Stimulated activated naive CD8-positive, alpha-beta T cell treated with anti-CD3 and anti-CD28 coated beads, Interleukin-15, Interleukin-2, amounts not matched to agents 100 U/mL and 50 U/mL, for 24 hours (primary cell): ENCODE results near the gene ITFG2.
"Not testable (repeated sequence)": the region's sequence is repeated elsewhere in the genome, so short reads cannot be mapped to it uniquely, and the experiment has no call there.

ENCODE experiments used
- ATAC-seq: fragments of 150-1000 bp; cut with Tn5 transposase; one replicate; pipeline ENCODE4 v1.10.0; 2021
- DNase-seq: peaks from one replicate; pipeline ENCODE4 v3.0.0; 2021

Gene ITFG2

DNA sequence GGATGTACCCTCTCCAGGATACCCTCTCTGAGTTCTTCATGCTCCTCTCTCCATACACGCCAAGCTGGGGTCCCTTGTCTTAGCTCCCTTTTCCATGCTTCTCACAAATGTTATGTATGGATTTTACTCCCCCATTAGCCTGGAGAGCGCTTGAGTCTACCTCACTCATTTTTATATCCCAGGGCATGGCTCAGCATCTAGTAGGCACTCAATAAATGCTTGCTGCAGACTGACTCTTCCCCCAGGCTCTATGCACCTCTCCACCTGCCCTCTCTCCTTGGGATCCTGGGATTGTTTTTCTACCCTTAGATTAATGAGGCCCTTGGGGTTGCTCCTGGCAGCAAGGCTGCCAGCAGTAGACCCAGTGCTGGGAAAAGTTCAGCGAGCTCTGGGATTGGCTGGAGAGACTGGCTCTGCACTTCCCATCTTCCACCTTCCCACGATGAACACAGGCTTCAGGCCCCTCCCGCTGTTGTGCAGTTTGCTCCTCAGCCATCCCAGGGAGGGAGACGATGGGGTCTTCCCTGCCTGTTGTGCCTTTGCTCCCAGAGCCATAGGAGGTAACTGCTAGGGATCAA lies 20.2 kb downstream of the ITFG2 start:
- ATAC-seq (no peak), DNase-seq (no peak)

DNA sequence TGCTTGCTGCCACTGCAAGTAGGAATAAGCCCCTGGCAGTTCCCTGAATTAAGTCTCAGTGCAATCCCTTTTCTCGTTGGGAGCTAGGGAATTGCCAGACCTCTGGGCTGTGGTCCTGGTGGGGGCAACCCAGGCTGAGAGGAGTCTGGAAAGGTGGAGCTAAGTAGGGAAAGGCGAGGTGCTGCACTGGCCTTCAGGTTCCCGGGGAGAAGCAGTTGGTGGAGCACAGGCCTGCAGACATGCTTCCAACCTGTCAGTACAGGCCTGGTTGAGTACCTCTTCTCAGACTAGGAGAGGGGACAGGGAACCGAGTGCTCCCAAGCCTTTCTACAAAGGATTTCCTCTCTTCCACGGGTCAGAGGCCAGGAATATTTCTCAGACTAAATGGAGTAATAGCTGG lies 20.9 kb downstream of the ITFG2 start:
- ATAC-seq (no peak), DNase-seq (no peak)

DNA sequence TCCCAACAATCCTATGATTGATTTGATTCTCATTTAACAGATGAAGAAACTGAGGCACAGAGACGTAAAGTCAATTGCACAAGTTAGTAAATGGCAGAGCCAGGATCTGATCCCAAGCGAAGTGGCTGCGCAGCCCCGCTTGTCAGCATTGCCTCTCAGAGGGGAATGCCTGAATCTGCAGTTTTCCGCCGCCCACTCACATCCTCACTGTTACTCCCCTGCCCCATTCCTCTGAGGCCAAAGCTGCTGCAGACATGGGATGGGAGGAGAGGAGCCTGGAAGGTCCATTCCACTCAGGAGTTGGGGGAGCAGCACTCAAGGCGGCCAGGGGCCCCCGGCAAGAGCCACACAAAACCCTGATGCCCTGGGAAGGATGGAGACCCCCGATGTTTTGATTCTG lies 21.3 kb downstream of the ITFG2 start:
- ATAC-seq = no peak
- no peak for DNase-seq

DNA sequence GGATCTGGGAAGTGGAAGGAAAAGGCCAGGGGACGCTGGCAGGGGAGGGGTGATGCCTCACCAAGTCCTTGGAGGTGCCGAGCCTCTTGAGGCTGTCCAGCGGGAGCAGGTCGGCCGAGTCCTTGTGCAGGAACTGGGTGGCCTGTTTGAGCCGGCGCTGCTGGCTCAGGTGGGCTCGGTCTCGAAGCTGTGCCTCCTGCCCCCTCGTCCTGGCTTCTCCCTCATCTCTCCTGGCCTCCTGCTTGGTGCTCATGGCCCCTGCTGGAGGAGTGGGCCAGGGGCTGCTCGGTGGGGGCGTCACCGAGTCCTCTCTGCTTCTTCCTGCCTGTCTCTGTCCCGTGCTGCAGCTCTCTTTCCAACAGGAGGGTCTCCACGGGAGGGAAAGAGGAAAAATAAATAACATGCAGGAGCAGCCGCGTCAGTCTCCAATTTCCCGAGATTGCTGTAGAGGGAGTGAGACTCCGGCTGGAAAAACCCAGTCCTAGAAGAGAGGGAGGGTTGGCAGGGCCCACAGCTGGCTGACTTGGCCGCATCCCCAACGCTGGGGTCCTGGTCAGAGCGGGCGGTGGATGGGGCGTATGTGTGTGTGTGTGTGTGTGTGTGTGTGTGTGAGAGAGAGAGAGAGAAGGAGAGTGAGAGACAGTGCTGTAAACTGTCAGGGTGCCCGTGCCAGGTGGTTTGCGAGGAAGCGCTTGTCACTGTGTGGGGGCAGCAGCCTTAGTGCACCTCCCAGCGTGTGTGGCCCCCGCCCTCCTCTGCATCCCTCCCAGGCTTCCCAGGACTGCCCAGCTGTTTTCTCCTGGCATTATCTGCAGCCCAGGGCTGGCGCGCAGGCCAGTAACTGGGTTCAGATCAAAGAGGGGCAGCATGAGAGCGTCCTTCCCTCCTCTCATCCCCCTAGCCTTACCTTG lies 22.4 kb downstream of the ITFG2 start, which contains the start of gene NRIP2:
NRIP2 (minus strand) TSS at position 455 of the 911 bp plus-strand sequence; CDS start at position 403, 52 bp downstream.
- no peak for ATAC-seq
- no peak for DNase-seq

DNA sequence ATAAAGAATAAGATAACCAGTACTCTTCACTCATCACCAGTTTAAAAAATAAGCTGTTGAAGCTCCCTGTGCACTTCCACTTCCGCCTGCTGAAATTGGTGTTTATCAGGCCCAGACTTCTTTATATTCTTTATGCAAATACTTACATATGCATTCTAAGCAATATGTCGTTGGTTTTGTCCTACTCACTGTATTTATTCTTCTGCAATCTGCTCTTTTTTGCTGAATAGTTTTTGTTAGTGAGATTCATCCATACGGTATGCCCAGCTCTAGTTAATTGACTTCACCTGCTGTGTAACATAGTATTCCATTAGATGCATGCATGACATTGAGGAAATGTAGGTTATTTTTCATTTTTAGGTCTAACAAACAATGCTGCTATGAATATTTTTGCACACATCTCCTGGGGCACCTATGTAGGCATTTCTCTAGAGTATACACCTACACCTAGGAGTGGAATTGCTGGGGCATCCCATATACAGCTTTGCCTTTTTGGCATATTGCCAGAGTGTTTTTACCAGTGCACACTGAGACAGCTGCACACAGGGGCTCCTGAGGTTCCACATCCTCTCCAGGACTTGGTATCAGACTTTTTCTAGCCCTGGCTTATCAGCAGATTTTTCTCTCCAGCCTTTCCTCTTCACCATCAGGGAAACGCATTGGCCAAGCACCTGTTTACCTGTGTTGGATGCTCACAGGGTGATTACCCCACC lies 23.4 kb downstream of the ITFG2 start:
- no peak for DNase-seq
- no peak for ATAC-seq

DNA sequence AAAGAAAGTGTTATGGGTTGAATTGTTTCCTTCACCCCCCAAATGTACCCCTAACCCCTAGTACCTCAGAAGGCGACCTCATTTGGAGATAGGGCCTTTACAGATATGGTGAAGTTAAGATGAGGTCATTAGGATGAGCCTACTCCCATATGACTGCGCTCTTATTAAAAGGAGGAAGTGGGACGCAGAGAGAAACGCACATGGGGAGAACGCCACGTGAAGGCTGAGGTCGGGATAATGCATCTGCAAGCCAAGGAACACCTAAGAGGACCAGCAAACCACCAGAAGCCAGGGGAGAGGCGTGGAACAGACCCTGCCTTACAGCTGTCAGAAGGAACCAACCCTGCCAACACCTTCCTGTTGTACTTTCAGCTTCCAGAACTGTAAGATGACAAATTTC lies 24.1 kb downstream of the ITFG2 start:
- DNase-seq = no peak
- ATAC-seq = no peak

DNA sequence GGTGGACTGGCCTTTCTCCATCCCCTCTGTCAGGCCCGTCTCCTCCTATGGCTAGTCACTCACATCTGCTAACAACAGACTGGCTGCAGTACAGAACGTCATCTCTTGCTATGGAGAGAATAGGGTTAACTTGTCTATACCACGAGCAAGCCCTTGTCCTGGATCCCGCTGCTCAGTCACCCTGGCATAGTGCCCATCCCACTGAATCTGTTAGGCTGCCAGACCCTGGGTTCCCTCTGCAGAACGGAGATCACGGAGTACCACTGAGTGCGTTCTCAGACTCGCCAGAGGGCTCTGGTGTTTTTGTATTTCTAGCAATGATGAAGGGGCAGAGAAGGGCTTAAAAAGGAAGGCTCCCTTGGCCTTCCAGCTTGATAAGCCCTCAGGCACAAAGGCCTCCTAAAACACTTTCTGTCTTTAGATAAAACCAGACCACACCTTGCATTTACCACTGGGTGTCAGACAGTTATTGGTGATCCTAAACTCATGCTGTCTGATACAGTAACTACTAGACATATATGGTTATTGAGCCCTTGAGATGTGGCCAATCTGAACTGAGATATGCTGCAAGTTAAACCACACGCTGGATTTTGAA lies 28.7 kb downstream of the ITFG2 start:
- ATAC-seq = no peak

DNA sequence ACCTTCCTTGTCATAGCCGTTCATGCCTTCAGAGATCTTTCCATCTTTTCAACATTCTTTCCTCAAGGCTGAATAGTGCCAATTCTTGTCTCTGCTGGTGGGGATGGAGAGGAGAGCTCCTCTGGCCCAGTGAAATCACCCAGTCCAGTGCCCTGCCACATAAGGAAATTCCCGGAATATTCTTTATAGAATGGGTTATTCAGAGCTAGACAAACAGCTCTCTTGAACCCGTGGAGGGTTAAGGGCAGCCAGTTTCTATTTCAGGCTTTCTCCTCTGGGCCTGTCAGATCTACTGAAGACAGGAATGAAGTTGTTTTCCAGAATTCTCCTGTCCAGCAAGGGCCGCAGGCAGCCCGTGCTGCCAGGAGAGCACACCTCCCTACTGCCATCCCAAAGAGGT lies 30.5 kb downstream of the ITFG2 start:
- ATAC-seq (no peak), DNase-seq (no peak)

More for the DNA sequence above, 28.7 kb downstream of the ITFG2 start:
- no peak for DNase-seq

DNA sequence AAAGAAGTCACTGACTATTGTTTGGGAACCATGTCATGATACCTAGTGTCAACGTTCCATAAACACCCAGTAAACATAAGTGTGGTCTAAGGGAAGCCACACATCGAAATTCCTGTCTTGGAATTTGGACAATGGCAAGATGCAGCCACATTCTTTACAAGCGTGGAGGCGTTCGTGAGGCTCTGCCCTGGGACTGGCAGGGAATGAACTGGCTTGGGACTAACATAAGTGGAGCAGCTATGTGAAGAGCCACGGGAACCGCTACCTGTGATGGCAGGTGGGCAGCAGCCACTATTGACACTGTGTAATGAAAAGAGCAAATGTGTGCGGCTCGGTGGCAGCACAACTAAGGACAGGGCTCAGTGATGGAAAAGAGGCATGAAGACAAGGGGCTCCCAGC lies 32.3 kb downstream of the ITFG2 start:
- ATAC-seq = no peak
- DNase-seq = no peak

DNA sequence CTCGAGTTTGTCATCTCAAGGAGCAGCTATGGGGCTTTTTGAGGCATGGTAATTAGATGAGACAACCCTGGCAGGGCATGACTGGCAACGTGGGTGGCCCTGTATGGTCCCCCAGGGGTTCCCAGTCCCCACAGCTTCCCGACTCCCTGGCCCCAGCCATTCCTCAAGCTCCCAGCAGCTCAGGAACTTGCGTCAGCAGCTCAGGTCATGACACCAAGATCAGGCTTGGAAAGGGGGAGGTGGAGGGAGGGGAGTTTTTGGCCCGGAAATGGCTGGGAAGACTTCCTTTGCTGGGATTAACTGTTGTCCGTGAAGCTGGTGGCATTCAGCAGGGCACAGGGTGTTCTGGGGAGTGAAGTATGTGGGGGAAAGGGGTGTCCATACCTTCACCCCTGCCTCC lies 32.8 kb downstream of the ITFG2 start:
- DNase-seq (no peak), ATAC-seq (no peak)

DNA sequence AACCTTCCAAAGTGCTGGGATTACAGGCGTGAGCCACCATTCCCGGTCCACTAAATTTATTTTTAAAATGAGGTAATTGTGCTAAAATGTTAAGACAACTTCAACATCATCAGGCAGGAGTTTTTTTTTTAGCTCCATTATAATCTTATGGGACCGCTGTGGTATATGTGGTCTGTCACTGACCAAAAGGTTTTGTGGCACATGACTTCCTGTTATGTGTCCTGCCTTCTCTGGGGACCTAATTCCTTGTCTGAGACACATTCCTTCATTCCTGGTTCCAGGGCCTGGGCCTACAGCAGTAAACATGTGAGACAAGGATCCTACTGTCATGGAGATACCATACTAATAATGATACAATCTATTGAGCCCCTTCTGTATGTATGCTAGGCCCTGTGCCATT lies 39.5 kb downstream of the ITFG2 start:
- no peak for ATAC-seq

DNA sequence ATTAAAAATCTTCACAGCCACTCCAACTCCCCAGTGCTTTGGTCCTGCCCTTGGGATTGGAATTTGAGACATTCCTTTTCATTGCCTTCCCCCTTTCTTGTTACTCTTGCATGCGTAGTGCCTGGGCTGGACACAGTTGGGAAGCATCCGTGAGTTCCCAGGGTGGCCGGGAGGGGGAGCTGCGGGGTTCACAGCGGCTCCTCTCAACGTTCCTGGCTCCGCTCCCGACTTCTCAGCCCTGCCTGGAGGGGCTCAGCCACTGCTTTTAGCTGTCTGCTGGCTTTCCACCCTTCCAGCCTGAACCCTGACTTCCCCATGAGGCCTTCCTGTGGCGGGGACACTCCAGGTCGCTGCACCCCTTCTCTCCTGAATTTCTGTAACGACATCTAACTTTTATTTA lies 41.2 kb downstream of the ITFG2 start:
- DNase-seq = peak; percentile 67
- ATAC-seq = peak; percentile 72

More for the DNA sequence above, 39.5 kb downstream of the ITFG2 start:
- DNase-seq = no peak

DNA sequence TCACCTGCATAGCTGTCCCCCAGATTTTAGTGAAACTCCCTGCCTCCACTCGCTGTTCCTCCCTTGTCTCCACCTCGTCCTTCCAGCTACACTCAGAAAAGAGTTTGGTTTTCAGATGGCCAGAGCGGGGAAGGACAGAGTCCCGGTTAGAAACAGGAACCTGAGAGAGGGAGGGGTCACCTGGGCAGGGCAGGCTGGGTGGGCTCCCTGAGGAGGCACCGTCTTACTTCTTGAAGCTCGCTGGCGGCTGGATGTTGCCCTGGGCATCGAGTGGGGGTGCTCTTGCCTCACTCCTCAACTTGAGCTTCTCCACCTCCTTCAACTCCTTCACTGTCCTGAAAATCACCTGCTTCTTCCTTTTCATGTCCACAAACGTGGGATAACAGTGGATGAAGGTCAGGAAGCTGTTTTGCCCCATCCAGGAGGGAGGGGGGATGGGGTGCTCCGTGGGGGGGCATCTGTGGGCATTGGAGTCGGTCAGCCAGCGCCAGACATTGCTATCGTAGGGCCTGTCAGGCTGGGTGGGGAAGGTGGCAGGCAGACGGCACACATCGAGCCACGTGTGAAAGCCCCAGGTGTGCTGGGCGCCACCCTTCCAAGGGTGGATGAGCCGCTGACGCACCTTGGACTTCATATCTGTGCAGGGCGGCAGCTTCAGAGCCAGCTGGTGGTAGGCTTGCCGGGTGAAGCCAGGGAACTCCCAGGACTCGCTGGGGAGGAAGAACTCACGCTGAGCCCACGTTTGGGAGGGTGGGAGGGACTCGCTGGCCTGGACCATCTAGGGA lies 42.4 kb downstream of the ITFG2 start:
- DNase-seq (no peak), ATAC-seq (no peak)

DNA sequence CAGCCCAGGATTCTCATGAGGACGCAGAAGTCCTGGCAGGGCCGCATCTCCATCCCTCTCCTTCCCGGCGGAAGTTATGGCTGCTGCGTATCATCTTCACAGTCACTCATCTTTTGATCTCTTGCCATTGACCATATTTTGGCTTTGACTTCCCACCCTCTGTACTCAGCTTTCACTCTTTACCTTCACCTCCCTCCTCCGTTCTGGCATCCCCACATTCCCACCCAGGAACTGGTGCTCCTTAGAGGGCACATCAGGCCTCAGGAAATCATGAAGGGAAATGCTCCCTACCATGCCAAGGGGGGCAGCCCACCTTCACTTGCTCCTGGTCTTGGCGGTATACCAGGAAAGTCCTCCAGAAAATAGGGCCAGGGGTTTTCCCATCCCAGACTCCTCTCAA lies 43.1 kb downstream of the ITFG2 start:
- DNase-seq (no peak), ATAC-seq (no peak)

DNA sequence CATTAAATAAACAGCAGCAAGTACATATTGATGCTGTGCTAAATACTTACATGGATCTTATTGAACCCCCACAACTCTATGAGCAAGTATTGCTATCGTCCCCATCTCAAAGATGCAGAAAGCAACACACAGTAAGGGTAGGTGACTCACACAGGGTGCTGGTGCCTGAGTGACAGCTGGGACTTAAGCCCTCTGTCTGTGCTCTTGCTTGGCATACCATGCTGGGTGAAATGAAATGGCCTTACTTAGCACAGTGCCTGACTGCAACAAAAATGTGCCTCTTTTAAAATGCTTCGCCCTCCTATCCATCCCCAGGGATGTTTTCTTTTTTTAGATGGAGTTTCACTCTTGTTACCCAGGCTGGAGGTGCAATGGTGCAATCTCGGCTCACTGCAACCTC lies 43.6 kb downstream of the ITFG2 start:
- no peak for ATAC-seq
- no peak for DNase-seq

DNA sequence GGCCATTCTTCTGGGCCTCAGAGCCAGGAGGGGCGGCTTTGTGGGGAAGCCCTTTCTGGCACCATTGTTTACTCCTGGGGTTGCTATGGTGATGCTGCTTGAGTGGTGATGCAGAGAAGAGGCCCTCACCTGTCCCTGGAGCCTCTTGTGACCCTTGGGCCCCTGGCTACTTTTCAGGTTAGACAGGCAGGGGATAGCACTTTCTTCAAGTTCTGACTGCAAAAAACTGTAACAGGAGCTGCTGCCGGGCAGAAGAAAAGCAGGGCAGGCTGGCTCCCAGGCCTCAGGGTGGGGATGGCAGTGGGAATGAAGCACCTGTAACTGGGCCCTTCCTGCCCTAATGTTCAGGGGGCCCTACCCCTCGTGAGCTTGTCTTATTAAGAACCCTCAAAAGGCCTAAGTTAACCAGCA lies 44.6 kb downstream of the ITFG2 start, which contains the start of gene TEX52:
TEX52 (minus strand) TSS at position 19 of the 411 bp plus-strand sequence; CDS start at position 6, 13 bp downstream.
- DNase-seq (no peak), ATAC-seq (no peak)

DNA sequence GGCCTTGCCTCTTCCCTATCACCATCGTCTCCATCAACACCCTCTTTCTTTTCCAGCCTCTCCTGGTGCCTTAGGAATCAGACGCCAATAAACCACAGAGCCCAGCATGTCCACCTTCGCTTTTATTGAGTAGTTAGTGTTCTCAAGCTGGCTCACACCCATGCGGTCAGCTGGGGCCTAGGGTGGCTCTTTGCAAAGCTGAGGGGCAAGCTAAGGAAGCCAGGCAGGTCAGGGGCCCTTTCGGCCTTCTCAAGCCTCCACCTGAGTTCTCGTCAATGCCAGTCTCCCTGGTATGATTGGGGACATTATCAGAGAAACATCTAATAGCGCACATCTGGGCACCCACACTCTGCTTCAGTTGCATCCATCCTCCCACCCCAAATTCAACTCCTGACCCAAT lies 45.1 kb downstream of the ITFG2 start:
- no peak for ATAC-seq
- DNase-seq = no peak

DNA sequence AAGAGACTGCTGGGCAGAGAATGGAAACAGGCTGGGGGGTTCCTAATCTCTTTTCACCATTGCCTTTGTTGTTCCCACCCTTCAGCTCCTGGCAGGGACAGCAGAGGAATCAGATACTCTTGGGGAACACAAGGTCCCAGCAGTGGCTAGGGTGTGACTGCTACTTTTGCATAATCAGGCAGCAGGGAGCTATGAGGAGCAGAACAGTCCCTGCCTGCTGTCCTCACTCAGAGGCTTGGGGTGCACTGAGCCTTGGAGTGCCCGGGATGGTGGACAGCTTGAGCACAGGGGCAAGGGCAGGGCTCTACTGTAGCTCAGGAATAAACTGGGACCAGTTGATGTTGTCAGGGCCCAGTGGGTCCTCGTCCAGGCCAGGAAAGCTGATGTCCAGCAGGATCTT lies 45.9 kb downstream of the ITFG2 start:
- ATAC-seq (no peak), DNase-seq (no peak)

DNA sequence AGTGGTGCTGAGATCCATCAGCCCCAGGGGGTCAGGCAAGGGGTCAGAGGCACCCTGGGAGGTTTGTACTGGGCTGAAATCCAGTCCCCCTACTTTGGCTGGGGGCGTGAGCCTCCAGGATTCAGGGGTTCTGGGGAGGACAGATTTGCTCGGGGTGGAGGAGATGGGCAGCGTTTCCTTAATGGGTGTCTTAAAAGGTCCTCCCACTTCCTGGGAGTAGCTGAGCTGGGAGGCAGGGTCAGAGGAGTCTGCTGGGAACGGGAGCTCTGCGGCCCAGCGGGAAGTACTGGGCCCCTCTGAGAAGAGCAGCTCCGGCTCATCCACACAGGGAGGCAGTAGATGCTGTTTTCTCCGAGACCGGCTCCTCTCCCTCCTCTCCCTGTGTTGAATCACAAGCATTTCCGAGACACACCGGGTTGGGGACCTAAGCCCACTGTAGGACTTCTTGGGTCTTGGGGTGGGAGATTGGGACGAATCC lies 46.5 kb downstream of the ITFG2 start:
- DNase-seq = no peak
- ATAC-seq = no peak

DNA sequence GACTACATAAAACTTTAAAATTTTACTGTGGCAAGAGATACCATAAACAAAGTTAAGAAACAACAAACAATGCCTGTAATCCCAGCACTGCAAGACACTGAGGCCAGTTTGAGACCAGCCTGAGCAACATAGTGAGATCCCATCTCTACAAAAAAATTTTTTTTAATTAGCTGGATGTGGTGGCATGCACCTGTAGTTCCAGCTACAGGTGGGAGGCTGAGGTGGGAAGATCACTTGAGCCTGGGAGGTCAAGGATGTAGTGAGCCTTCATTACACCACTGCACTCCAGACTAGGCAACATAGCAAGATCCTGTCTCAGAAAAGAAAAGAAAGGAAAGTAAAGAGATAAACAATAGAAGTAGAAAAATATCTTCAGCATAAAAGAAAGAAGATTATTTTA lies 47.7 kb downstream of the ITFG2 start:
- ATAC-seq = no peak
- DNase-seq = no peak

DNA sequence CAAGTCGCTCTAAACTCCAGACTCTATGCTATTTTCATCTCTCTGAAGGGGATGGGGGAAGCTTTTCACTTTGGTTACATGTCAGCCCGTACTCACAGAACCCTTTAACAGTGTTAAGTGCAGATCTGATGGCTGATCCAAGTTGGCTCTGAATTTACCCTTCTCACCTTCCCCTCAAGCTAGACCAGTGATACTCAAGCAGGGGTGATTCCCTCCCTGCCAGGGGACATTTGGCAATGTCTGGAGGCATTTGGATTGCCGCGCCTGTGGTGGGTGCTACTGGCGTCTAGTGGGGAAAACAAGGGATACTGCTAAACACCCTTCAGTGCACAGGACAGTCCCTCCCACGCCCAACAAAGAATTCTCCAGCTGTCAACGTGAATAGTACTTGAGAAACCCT lies 50.4 kb downstream of the ITFG2 start:
- DNase-seq = no peak
- ATAC-seq = no peak

DNA sequence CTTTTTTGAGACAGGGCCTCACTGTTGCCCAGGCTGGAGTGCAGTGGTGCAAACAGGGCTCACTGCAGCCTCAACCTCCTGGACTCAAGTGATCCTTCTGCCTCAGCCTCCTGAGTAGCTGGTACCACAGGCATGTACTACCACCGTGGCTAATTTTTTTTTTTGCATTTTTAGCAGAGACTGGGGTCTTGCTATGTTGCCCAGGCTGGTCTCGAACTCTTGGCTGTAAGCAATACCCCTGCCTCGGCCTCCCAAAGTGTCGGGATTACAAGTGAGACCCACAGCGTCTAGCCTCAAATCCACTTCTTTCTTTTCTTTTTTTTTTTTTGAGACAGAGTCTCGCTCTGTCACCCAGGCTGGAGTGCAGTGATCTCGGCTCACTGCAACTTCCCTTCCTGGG lies 50.9 kb downstream of the ITFG2 start:
- not testable (repeated sequence) for ATAC-seq, DNase-seq
